ENCODE data around the gene ZNF70. TPM values are rescaled to one million over a fixed set of nuclear protein-coding genes. Genes with fewer than 3 reads are reported as not detected.

ZNF70 gene
- total RNA-seq, 1 experiment from 2014 or later, result 3.0 TPM

GRCh38 chr22:23780146-23780748, 29.3 kb upstream of the ZNF70 start:
- DNase-seq (ENCODE audit: extremely low read depth, low read depth), result no peak

GRCh38 chr22:23779731-23780130, 28.8 kb upstream of the ZNF70 start:
- no peak for DNase-seq (ENCODE audit: extremely low read depth, low read depth)

GRCh38 chr22:23779083-23779482, 28.2 kb upstream of the ZNF70 start:
- no peak for DNase-seq (ENCODE audit: extremely low read depth, low read depth)

- no peak for DNase-seq (ENCODE audit: extremely low read depth, low read depth)
These were observed 27.6 kb upstream of the ZNF70 start for GRCh38 chr22:23778577-23778900.

- DNase-seq (ENCODE audit: extremely low read depth, low read depth), result no peak
These were observed 27.1 kb upstream of the ZNF70 start for GRCh38 chr22:23777776-23778576.

- DNase-seq (ENCODE audit: extremely low read depth, low read depth), result no peak
These were observed 25.0 kb upstream of the ZNF70 start for GRCh38 chr22:23775779-23776375.

GRCh38 chr22:23774922-23775436, 24.1 kb upstream of the ZNF70 start:
- DNase-seq (ENCODE audit: extremely low read depth, low read depth), result no peak

- DNase-seq (ENCODE audit: extremely low read depth, low read depth), result no peak
These were observed 23.4 kb upstream of the ZNF70 start for GRCh38 chr22:23774114-23774921.

- no peak for DNase-seq (ENCODE audit: extremely low read depth, low read depth)
These were observed 22.7 kb upstream of the ZNF70 start for GRCh38 chr22:23773483-23774113.

- DNase-seq (ENCODE audit: extremely low read depth, low read depth), result no peak
These were observed 21.9 kb upstream of the ZNF70 start, which contains the start of gene MMP11 for GRCh38 chr22:23772649-23773473. TSS of gene MMP11 (plus strand) at chr22:23772849. CDS start at chr22:23772871, 22 bp downstream.

GRCh38 chr22:23772315-23772648, 21.4 kb upstream of the ZNF70 start:
- DNase-seq (ENCODE audit: extremely low read depth, low read depth), result no peak

GRCh38 chr22:23769321-23769965, 18.5 kb upstream of the ZNF70 start:
- no peak for DNase-seq (ENCODE audit: extremely low read depth, low read depth)

- no peak for DNase-seq (ENCODE audit: extremely low read depth, low read depth)
These were observed 17.0 kb upstream of the ZNF70 start, which contains the start of gene CHCHD10 for GRCh38 chr22:23767673-23768548. TSS of gene CHCHD10 (minus strand) at chr22:23767972. CDS start at chr22:23767874, 98 bp downstream.

- DNase-seq (ENCODE audit: extremely low read depth, low read depth), result no peak
These were observed 16.4 kb upstream of the ZNF70 start for GRCh38 chr22:23767303-23767672.

- DNase-seq (ENCODE audit: extremely low read depth, low read depth), result no peak
These were observed 14.3 kb upstream of the ZNF70 start for GRCh38 chr22:23764899-23765881.

- no peak for DNase-seq (ENCODE audit: extremely low read depth, low read depth)
These were observed 13.0 kb upstream of the ZNF70 start for GRCh38 chr22:23763954-23764353.

GRCh38 chr22:23763579-23763945, 12.7 kb upstream of the ZNF70 start:
- DNase-seq (ENCODE audit: extremely low read depth, low read depth), result no peak
